GM23338 (cell line): Measurements from ENCODE around the gene GLIS2. TPM values are rescaled to one million over a fixed set of nuclear protein-coding genes. Genes with fewer than 3 reads are reported as not detected.

Source experiments
- ATAC-seq: fragments of 200-7000 bp; cut with Tn5 transposase; 3 replicates; pipeline ENCODE4 v1.9.1; 2020
- DNase-seq: peaks from one replicate; pipeline ENCODE4 v3.0.0-alpha.2; 2015; ENCODE audit warnings: low spot score
- H2AFZ ChIP-seq: fragments of 200-600 bp; sonication (generic); 2 replicates; pipeline ENCODE4 v1.8.0; 2016; ENCODE audit warnings: antibody characterized with exemption, mild to moderate bottlenecking, moderate library complexity
- H3F3A ChIP-seq: fragments of 200-600 bp; sonication (generic); replicated peaks from 2 replicates; pipeline ENCODE4 v1.8.0; 2017; ENCODE audit warnings: antibody characterized with exemption, mixed run types, low read depth
- H3K27ac ChIP-seq: fragments of 200-600 bp; sonication (generic); 2 replicates; pipeline ENCODE4 v1.6.1; 2016; ENCODE audit warnings: low read depth
- H3K27me3 ChIP-seq: fragments of 200-600 bp; sonication (generic); 2 replicates; pipeline ENCODE4 v1.8.0; 2016; ENCODE audit warnings: mild to moderate bottlenecking, mixed run types, moderate library complexity; ENCODE audit not compliant: insufficient read depth
- H3K36me3 ChIP-seq: fragments of 200-600 bp; sonication (generic); 2 replicates; pipeline ENCODE4 v1.8.0; 2016; ENCODE audit warnings: mild to moderate bottlenecking; ENCODE audit not compliant: insufficient read depth
- H3K4me1 ChIP-seq: fragments of 200-600 bp; sonication (generic); 2 replicates; pipeline ENCODE4 v1.8.0; 2016; ENCODE audit warnings: mild to moderate bottlenecking, moderate library complexity; ENCODE audit not compliant: insufficient read depth
- H3K4me2 ChIP-seq: fragments of 200-600 bp; sonication (generic); 2 replicates; pipeline ENCODE4 v1.7.1; 2017; ENCODE audit warnings: mixed run types
- H3K4me3 ChIP-seq: fragments of 200-600 bp; sonication (generic); 2 replicates; pipeline ENCODE4 v1.6.1; 2016; ENCODE audit warnings: mixed run types
- H3K79me2 ChIP-seq: fragments of 200-600 bp; sonication (generic); replicated peaks from 2 replicates; pipeline ENCODE4 v1.8.0; 2017; ENCODE audit warnings: mild to moderate bottlenecking; ENCODE audit not compliant: insufficient read depth
- H3K9me2 ChIP-seq: fragments of 200-600 bp; sonication (generic); 2 replicates; pipeline ENCODE4 v1.8.0; 2017; ENCODE audit not compliant: insufficient read depth
- H4K20me1 ChIP-seq: fragments of 200-600 bp; sonication (generic); replicated peaks from 2 replicates; pipeline ENCODE4 v1.8.0; 2017; ENCODE audit warnings: mild to moderate bottlenecking; ENCODE audit not compliant: insufficient read depth
- H3K27ac Mint-ChIP-seq: 2 replicates; pipeline ENCODE4 v1.8.0; 2020; ENCODE audit warnings: inconsistent platforms, mild to moderate bottlenecking, moderate library complexity, mixed read lengths
- H3K27me3 Mint-ChIP-seq: 3 replicates; pipeline ENCODE4 v1.8.0; 2022; ENCODE audit warnings: low read depth, mild to moderate bottlenecking, moderate library complexity, mixed read lengths, inconsistent platforms; ENCODE audit not compliant: insufficient read depth, poor library complexity
- H3K36me3 Mint-ChIP-seq: 3 replicates; pipeline ENCODE4 v1.8.0; 2021; ENCODE audit warnings: low read depth, mild to moderate bottlenecking, inconsistent platforms, moderate library complexity, mixed read lengths
- H3K4me1 Mint-ChIP-seq: 3 replicates; pipeline ENCODE4 v1.8.0; 2020; ENCODE audit warnings: mild to moderate bottlenecking, inconsistent platforms, mixed read lengths
- H3K4me3 Mint-ChIP-seq: 3 replicates; pipeline ENCODE4 v1.8.0; 2021; ENCODE audit warnings: moderate library complexity, mild to moderate bottlenecking, inconsistent platforms, mixed read lengths
- H3K9me3 Mint-ChIP-seq: 3 replicates; pipeline ENCODE4 v1.8.0; 2020; ENCODE audit warnings: moderate library complexity, mild to moderate bottlenecking, inconsistent platforms, mixed read lengths
- CREB1 ChIP-seq: fragments of 250-450 bp; sonication (Bioruptor Pico); IDR thresholded peaks from 2 replicates; pipeline ENCODE4 v1.5.0; 2020; ENCODE audit warnings: low read depth, mild to moderate bottlenecking, moderate library complexity
- CTCF ChIP-seq, 2 experiments: fragments of 200-600 bp in 1 of 2; sonication (generic) in 1 of 2; conservative IDR thresholded peaks; 2 replicates each; pipeline versions ENCODE4 v1.5.1 to v1.6.1; 2016 to 2017; ENCODE audit warnings: antibody characterized with exemption in 2 of 2, low read depth in 2 of 2, mild to moderate bottlenecking in 2 of 2, moderate library complexity in 1 of 2
- ETS1 ChIP-seq: IDR thresholded peaks from 2 replicates; pipeline ENCODE4 v1.6.1; 2016; ENCODE audit warnings: antibody characterized with exemption
- EZH2 ChIP-seq: fragments of 200-600 bp; sonication (generic); IDR thresholded peaks from one replicate; pipeline ENCODE4 v1.8.0; 2017; ENCODE audit warnings: antibody characterized with exemption, mild to moderate bottlenecking, low read depth; ENCODE audit not compliant: unreplicated experiment
- EZH2phosphoT487 ChIP-seq: fragments of 200-600 bp; sonication (generic); IDR thresholded peaks from one replicate; pipeline ENCODE4 v1.8.1; 2018; ENCODE audit warnings: antibody characterized with exemption; ENCODE audit not compliant: unreplicated experiment
- JUNB ChIP-seq: IDR thresholded peaks from one replicate; pipeline ENCODE4 v1.6.1; 2016; ENCODE audit warnings: antibody characterized with exemption; ENCODE audit not compliant: unreplicated experiment
- NANOG ChIP-seq: IDR thresholded peaks from 2 replicates; pipeline ENCODE4 v1.6.1; 2016; ENCODE audit warnings: antibody characterized with exemption, borderline replicate concordance
- POLR2AphosphoS5 ChIP-seq: IDR thresholded peaks from 2 replicates; pipeline ENCODE4 v1.6.1; 2016; ENCODE audit warnings: antibody characterized with exemption, low read depth
- REST ChIP-seq: IDR thresholded peaks from one replicate; pipeline ENCODE4 v1.6.1; 2018; ENCODE audit warnings: antibody characterized with exemption; ENCODE audit not compliant: unreplicated experiment
- ZNF114 ChIP-seq: fragments of 250-450 bp; sonication (Bioruptor Pico); IDR thresholded peaks from 2 replicates; pipeline ENCODE4 v1.5.0; 2020; ENCODE audit warnings: mild to moderate bottlenecking, moderate library complexity
- ZNF331 ChIP-seq: fragments of 250-450 bp; sonication (Bioruptor Pico); IDR thresholded peaks from 2 replicates; pipeline ENCODE4 v1.5.0; 2020; ENCODE audit warnings: low read depth, mild to moderate bottlenecking, moderate library complexity
- ZNF462 ChIP-seq: fragments of 250-450 bp; sonication (Bioruptor Pico); IDR thresholded peaks from 2 replicates; pipeline ENCODE4 v1.5.0; 2020; ENCODE audit warnings: mild to moderate bottlenecking, moderate library complexity
- polyA plus RNA-seq: library from polyadenylated mRNA; unstranded; fragments of >200 nt; fragmentation: Nextera tagmentation; extraction: Ambion mirVana; gene quantifications from 2 replicates; pipeline ENCODE4 v1.2.1, GENCODE V29; 2016
- total RNA-seq: library from RNA; depleted of rRNA; stranded (reverse); fragments of >200 nt; shearing (Covaris generic); gene quantifications from 2 replicates; pipeline ENCODE4 v1.2.3, GENCODE V29; 2014

GLIS2 gene
- total and polyA plus RNA-seq, 2 experiments from 2014 or later: 8.2 to 10.2 TPM

- no peak for DNase-seq
- H3K4me1 Mint-ChIP-seq: peaks cover 60% of the 10 kb centered on the region
- TF ChIP-seq ETS1 (no peak), ZNF114 (CRISPR knock-in tag) (no peak), NANOG (no peak), CTCF (conservative IDR thresholded peaks at IDR 0.05; ENCODE audit: low read depth in 2 of 2) (no peak), CREB1 (CRISPR knock-in tag) (no peak), EZH2phosphoT487 (no peak), EZH2 (no peak), ZNF331 (CRISPR knock-in tag) (no peak), POLR2AphosphoS5 (no peak), REST (no peak), ZNF462 (CRISPR knock-in tag) (no peak), JUNB (no peak)
Measured at GRCh38 chr16:4375717-4376116, 59.9 kb downstream of the GLIS2 start.

More at GRCh38 chr16:4375717-4376116, 59.9 kb downstream of the GLIS2 start:
- Mint-ChIP-seq H3K36me3 (peaks cover 3% of the 10 kb centered on the region; the same call in 2 of the 3 replicates), H3K27me3 (peaks cover 27% of the 10 kb centered on the region), H3K27ac (no peak overlapping the region; the same call in none of the 2 replicates), H3K4me3 (peak overlapping the region; percentile 28; the same call in 1 of the 3 replicates), H3K9me3 (no peaks in the 10 kb centered on the region)
- H3K27ac ChIP-seq: 0 out of 2 replicates have a peak overlapping the region, but pooled peaks have one; percentile 55
- H3K9me2 ChIP-seq: no peaks in the 10 kb centered on the region
- H3K4me3 ChIP-seq: no peak overlapping the region
- no peaks in the 10 kb centered on the region for H3K36me3 ChIP-seq
- H2AFZ ChIP-seq: no peak overlapping the region
- H3K27me3 ChIP-seq: peaks cover 3% of the 10 kb centered on the region; the same call in 1 of the 2 replicates
- H3K79me2 ChIP-seq: peaks cover 15% of the 10 kb centered on the region
- H3K4me1 ChIP-seq: peaks cover 60% of the 10 kb centered on the region
- ATAC-seq: no peak
- H3K4me2 ChIP-seq: no peak overlapping the region
- H3F3A ChIP-seq: peaks cover 20% of the 10 kb centered on the region; the same call in 1 of the 2 replicates
- no peaks in the 10 kb centered on the region; the same call in 1 of the 2 replicates for H4K20me1 ChIP-seq
